Ascending aorta (tissue), 2 donors: Measurements from ENCODE around the gene CFAP43. TPM values are rescaled to one million over a fixed set of nuclear protein-coding genes. Genes with fewer than 3 reads are reported as not detected.
A peak's percentile ranks its signal among the peaks of the same experiment; 100 is the strongest.

Source experiments
- DNase-seq, 2 donors: peaks; one replicate each; pipeline ENCODE4 v3.0.0-alpha.2; 2019; ENCODE audit warnings: low spot score in 2 of 2
- H3K27ac ChIP-seq, 2 donors: fragments of 200-600 bp; sonication (generic); one replicate each; pipeline ENCODE4 v1.5.1; 2016 to 2017; ENCODE audit warnings: mild to moderate bottlenecking in 1 of 2
- H3K27me3 ChIP-seq: fragments of 200-600 bp; sonication (generic); one replicate; pipeline ENCODE4 v1.5.1; 2017
- H3K36me3 ChIP-seq, 2 donors: fragments of 200-600 bp; sonication (generic); one replicate each; pipeline ENCODE4 v1.5.1; 2016
- H3K4me1 ChIP-seq, 2 donors: fragments of 200-600 bp; sonication (generic); one replicate each; pipeline ENCODE4 v1.5.1; 2016 to 2017; ENCODE audit warnings: mild to moderate bottlenecking in 1 of 2
- H3K4me3 ChIP-seq, 2 donors: fragments of 200-600 bp; sonication (generic); one replicate each; pipeline ENCODE4 v1.5.1; 2016 to 2017; ENCODE audit warnings: mild to moderate bottlenecking in 1 of 2
- H3K9me3 ChIP-seq, 2 donors: fragments of 200-600 bp; sonication (generic); one replicate each; pipeline ENCODE4 v1.5.1; 2016
- intact Hi-C: fragments of 100-400 bp; cut with DNase I; formaldehyde crosslinking; loops from one replicate; pipeline ENCODE4 v1.15.1; 2023
- total RNA-seq: library from RNA; depleted of rRNA; stranded (reverse); fragments of >200 nt; gene quantifications from one replicate; pipeline ENCODE4 v1.1.0, GENCODE V29; 2016
- TF ChIP-seq, protein P1 (sequence below), 3 experiments: fragments of 200-600 bp in 2 of 3; fragments of 450-650 bp in 1 of 3; sonication (generic) in 2 of 3; IDR thresholded peaks; one replicate each; pipeline ENCODE4 v1.5.1; 2016 to 2019; ENCODE audit warnings: antibody characterized with exemption in 3 of 3, mild to moderate bottlenecking in 1 of 3, moderate library complexity in 1 of 3

CFAP43 gene
- total RNA-seq, 1 donor from 2014 or later, result 0.96 TPM

DNA sequence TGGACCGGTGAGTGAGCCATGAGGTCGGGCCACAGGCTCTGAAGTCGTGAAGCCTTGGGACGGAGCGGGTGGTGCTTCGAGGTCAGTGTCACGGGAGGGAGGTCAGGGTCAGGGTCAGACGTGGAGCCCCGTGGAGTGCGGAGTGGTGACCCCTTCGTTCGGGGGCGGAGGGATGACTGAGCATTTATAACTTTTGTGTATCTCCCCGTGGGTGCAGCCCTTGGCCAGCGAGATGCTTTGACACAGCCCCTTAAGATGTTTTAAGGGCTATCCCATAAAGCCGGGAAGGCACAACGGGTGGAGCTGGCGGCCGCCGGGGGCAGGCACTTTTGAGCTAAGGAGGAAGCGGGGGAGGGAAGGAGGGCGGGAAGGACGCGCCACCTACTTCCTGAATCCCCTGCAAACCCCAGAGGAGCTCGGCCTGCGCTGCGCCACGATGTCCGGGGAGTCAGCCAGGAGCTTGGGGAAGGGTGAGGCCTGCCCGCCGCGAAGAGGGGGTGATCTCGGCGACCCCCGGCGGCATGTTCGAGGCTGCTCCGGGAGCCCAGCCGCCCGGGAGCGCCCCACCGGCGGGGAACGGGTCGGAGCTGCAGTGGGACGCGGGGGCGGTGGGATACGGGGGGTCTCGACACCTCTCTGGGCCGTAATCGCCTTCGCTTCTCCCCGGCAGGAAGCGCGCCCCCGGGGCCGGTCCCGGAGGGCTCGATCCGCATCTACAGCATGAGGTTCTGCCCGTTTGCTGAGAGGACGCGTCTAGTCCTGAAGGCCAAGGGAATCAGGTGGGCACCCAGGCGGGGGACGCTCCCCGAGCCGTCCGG is 22.5 kb upstream of the CFAP43 start, which contains the start of gene GSTO1:
TSS of gene GSTO1 (plus strand) at position 400 of the 818 bp plus-strand sequence. CDS start at position 437, 37 bp downstream.
- Histone ChIP-seq H3K4me3 (peak within 1 kb of the TSS; percentile 86 to 87), H3K27ac (peak within 1 kb of the TSS; percentile 96 to 97), H3K4me1 (peaks cover 0 to 19% of the 10 kb centered on the region in 2 donors), H3K9me3 (no peaks in the 10 kb centered on the region), H3K36me3 (peaks cover 4 to 18% of the 10 kb centered on the region in 2 donors), H3K27me3 (no peaks in the 10 kb centered on the region)
- peak; percentile 59 to 91 for DNase-seq
- TF ChIP-seq, protein P1, sequence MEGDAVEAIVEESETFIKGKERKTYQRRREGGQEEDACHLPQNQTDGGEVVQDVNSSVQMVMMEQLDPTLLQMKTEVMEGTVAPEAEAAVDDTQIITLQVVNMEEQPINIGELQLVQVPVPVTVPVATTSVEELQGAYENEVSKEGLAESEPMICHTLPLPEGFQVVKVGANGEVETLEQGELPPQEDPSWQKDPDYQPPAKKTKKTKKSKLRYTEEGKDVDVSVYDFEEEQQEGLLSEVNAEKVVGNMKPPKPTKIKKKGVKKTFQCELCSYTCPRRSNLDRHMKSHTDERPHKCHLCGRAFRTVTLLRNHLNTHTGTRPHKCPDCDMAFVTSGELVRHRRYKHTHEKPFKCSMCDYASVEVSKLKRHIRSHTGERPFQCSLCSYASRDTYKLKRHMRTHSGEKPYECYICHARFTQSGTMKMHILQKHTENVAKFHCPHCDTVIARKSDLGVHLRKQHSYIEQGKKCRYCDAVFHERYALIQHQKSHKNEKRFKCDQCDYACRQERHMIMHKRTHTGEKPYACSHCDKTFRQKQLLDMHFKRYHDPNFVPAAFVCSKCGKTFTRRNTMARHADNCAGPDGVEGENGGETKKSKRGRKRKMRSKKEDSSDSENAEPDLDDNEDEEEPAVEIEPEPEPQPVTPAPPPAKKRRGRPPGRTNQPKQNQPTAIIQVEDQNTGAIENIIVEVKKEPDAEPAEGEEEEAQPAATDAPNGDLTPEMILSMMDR (IDR thresholded peaks at IDR 0.05), result no peak
- intact Hi-C loops, result loop anchor here (1.0 to 10.0 kb wide), 2 partner anchors 22 to 350 kb away; partner anchors contain the start of gene CFAP43

DNA sequence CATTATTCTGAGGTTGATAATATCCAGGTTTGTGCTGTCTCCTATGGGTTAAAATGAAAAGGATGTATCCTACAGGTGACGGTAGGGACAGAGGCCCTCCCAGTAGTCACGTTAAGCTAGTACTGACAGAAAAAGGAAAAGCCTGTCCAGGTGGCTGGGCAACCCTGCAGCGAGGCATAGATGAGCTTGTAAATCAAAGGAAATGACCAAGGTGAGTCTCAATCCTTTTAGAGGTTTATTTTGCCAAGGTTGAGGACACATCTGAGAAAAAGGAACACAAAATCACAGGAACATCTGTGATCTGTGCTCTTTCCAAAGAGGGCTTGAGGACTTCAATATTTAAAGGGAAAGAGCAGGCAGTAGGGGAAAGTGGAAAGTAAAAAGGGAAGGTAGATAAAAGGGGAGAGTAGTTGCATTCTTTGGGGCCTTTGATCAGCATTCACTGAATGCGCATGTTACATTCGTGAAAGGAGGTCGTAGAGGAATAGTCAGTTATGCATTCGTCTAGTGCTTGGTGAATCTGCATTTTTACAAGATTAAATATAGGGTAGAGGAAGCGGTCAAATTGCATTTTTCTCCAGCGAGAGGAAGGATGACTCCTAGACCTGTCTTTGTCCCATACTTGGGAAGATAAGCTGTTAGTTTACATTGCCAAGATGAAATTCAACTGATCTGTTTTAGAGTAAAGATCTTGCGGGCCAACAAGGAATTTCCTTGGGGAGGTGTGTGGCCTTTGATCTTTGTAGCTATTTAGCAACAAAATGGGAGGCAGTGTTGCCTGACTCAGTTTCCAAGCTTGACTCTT is 21.6 kb upstream of the CFAP43 start:
- intact Hi-C loops, result loop anchor here (10.0 kb wide), 1 partner anchor 349 kb away; no protein-coding TSS in a partner anchor
- DNase-seq, result no peak
- TF ChIP-seq, protein P1 (IDR thresholded peaks at IDR 0.05), result no peak
- H3K4me1 ChIP-seq, result peaks cover 0 to 19% of the 10 kb centered on the region in 2 donors
- H3K36me3 ChIP-seq, result peaks cover 3 to 16% of the 10 kb centered on the region in 2 donors
- H3K4me3 ChIP-seq, result peak overlapping the region; percentile 86 to 87
- no peaks in the 10 kb centered on the region for H3K27me3 ChIP-seq
- no peaks in the 10 kb centered on the region for H3K9me3 ChIP-seq
- H3K27ac ChIP-seq, result peak overlapping the region; percentile 96 to 97

DNA sequence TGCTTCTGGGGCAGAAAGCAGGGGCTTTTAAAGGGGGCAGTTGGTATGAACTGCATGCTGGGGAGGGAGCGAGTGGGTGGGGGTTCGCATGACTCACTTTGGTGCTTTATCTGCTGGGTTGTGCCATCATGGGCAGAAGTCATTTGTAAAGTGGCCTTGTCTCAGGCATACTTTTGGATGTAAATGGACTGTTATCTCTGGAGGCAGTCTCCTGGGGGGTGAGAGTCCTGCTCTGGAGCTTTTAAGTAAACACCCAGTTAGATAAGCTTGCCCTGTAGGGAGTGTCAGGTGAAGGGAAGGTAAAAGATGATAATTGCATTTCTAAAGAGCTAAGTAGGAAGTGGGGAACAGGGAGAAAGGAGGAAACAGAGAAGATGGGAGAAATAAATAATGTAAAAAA is 20.9 kb upstream of the CFAP43 start:
- no peak overlapping the region for H3K27ac ChIP-seq
- H3K4me3 ChIP-seq, result no peak overlapping the region
- TF ChIP-seq, protein P1 (IDR thresholded peaks at IDR 0.05), result no peak
- DNase-seq, result no peak
- no peaks in the 10 kb centered on the region for H3K27me3 ChIP-seq
- no peaks in the 10 kb centered on the region for H3K9me3 ChIP-seq
- H3K36me3 ChIP-seq, result peaks cover 0 to 10% of the 10 kb centered on the region in 2 donors
- intact Hi-C loops, result loop anchor here (10.0 kb wide), 1 partner anchor 348 kb away; no protein-coding TSS in a partner anchor
- H3K4me1 ChIP-seq, result peaks cover 0 to 16% of the 10 kb centered on the region in 2 donors

DNA sequence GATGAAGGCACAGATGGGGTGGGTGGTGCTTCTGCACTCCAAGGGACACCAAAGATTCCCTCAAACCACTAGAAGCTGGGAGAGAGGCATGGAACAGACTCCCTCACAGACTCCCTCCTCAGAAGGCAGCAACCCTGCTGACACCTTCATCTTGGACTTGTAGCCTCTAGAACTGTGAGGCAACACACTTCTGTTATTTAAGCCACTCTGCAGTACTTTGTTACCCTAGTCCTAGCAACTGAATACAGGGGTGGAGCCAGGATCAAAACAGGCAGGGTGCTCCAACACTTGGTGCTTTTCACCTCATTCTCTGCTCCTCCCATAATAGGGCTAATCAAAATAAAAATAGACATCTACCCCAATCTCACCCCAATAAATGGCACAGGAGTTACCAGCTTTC is 20.2 kb upstream of the CFAP43 start:
- no peak for DNase-seq
- TF ChIP-seq, protein P1 (IDR thresholded peaks at IDR 0.05), result no peak
- intact Hi-C loops, result loop anchor here (10.0 kb wide), 1 partner anchor 348 kb away; no protein-coding TSS in a partner anchor
- Histone ChIP-seq H3K4me3 (no peak overlapping the region), H3K9me3 (no peaks in the 10 kb centered on the region), H3K27me3 (no peaks in the 10 kb centered on the region), H3K27ac (no peak overlapping the region), H3K36me3 (peaks cover 0 to 2% of the 10 kb centered on the region in 2 donors), H3K4me1 (peaks cover 0 to 16% of the 10 kb centered on the region in 2 donors)

DNA sequence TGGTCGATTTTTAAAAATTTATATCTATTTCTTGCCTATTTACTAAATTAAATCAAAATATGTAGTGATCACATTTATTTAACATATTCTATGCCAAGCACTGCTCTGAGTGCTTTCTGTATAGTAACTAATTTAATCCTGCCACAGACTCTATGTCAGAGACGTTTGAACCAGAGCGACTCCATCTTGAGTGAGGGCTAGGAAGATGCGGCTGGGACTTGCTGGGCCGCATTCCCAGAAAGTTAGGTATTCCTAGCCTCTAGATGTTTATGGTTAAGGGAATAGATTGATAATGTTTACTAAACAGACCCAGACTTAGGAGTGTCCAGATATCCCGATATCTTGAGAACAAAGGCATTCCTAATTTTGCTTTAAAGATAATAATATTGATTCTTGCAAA is 19.3 kb upstream of the CFAP43 start:
- Histone ChIP-seq H3K9me3 (no peaks in the 10 kb centered on the region), H3K36me3 (no peaks in the 10 kb centered on the region), H3K4me3 (no peak overlapping the region), H3K27ac (no peak overlapping the region), H3K4me1 (peaks cover 0 to 6% of the 10 kb centered on the region in 2 donors), H3K27me3 (no peaks in the 10 kb centered on the region)
- TF ChIP-seq, protein P1 (IDR thresholded peaks at IDR 0.05), result no peak
- DNase-seq, result no peak
- intact Hi-C loops, result loop anchor here (10.0 kb wide), 1 partner anchor 347 kb away; no protein-coding TSS in a partner anchor
